ENCODE measurements around the gene FAM78B.

- no peak for TF ChIP-seq CTCF (IDR thresholded peaks at IDR 0.05)
- no peak for TF ChIP-seq POLR2A (IDR thresholded peaks at IDR 0.05)
Observed at GRCh38 chr1:166062421-166063070, 104.3 kb downstream of the FAM78B start.

Measured in lower leg skin (tissue), 3 donors.